Brain microvascular endothelial cell (primary cell): Measurements from ENCODE around the gene GJC1.

Source experiments
- DNase-seq: peaks from one replicate; pipeline ENCODE4 v3.0.0-alpha.2; 2020
- H3K27ac ChIP-seq: fragments of 250-450 bp; sonication (Bioruptor Pico); 2 replicates; pipeline ENCODE4 v1.5.1; 2020; ENCODE audit warnings: mild to moderate bottlenecking, moderate library complexity
- H3K27me3 ChIP-seq: fragments of 250-450 bp; sonication (Bioruptor Pico); replicated peaks from 2 replicates; pipeline ENCODE4 v1.5.1; 2020; ENCODE audit warnings: mild to moderate bottlenecking
- H3K36me3 ChIP-seq: fragments of 250-450 bp; sonication (Bioruptor Pico); replicated peaks from 2 replicates; pipeline ENCODE4 v1.5.1; 2020; ENCODE audit warnings: mild to moderate bottlenecking
- H3K4me3 ChIP-seq: 2 replicates; pipeline ENCODE4 v1.5.1; 2011; ENCODE audit warnings: low read depth, mild to moderate bottlenecking, control low read depth, low read length, moderate library complexity
- in situ Hi-C: cut with HindIII; loops from 2 replicates; pipeline ENCODE4 v1.10.0; 2017; ENCODE audit warnings: low sequenced_read_pairs, low pct_ligation_motif_present
- TF ChIP-seq, protein P1 (sequence below): IDR thresholded peaks from 2 replicates; pipeline ENCODE4 v1.5.1; 2011; ENCODE audit warnings: low read depth, mild to moderate bottlenecking, moderate library complexity, low read length, control low read depth, inconsistent platforms; ENCODE audit errors: missing control alignments

GJC1 gene

DNA sequence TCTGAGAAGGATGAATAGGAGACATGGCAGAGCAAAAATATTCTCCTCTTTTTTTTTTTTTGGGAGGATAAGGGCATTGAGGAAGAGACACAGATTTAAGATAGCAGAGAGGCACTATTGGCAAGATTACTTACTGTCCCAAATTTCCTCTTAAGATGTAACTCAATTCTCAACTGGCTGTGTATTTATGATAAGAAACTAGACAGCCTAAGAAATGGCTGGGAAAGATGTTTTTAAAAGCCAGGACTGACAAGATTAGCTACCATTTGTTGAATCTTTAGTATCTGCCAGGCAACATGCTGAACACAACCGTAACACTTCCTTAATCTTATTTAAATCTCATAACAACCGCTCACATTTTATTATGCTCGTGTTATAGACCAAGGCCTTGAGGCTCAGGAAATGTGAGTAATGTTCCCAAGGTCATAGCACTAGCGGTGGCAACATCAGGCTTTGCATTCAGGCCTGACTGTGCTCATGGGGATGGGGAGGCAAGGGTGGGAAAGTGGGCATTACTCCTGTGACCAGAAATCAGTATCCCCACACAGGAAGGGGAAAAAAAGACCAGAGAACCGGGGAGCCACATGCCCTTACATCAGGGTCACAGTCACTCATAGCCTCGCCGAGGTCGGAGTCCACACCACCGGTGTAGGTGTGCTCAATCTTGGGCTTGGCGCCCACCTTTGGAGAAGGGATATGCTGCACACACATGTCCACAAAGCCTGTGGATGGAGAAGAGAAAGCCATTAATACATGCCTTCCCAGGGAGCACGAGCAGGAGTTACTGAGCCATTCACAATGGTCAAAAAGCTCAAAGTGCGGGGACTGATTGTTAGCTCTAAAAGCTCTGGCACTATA lies 33.2 kb upstream of the GJC1 start:
- TF ChIP-seq, protein P1, sequence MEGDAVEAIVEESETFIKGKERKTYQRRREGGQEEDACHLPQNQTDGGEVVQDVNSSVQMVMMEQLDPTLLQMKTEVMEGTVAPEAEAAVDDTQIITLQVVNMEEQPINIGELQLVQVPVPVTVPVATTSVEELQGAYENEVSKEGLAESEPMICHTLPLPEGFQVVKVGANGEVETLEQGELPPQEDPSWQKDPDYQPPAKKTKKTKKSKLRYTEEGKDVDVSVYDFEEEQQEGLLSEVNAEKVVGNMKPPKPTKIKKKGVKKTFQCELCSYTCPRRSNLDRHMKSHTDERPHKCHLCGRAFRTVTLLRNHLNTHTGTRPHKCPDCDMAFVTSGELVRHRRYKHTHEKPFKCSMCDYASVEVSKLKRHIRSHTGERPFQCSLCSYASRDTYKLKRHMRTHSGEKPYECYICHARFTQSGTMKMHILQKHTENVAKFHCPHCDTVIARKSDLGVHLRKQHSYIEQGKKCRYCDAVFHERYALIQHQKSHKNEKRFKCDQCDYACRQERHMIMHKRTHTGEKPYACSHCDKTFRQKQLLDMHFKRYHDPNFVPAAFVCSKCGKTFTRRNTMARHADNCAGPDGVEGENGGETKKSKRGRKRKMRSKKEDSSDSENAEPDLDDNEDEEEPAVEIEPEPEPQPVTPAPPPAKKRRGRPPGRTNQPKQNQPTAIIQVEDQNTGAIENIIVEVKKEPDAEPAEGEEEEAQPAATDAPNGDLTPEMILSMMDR: no peak
- no peaks in the 10 kb centered on the region for H3K27me3 ChIP-seq
- H3K27ac ChIP-seq: no peak overlapping the region
- in situ Hi-C loops: no loop called here
- H3K4me3 ChIP-seq: no peak overlapping the region
- DNase-seq: no peak
- peaks cover 76% of the 10 kb centered on the region for H3K36me3 ChIP-seq

DNA sequence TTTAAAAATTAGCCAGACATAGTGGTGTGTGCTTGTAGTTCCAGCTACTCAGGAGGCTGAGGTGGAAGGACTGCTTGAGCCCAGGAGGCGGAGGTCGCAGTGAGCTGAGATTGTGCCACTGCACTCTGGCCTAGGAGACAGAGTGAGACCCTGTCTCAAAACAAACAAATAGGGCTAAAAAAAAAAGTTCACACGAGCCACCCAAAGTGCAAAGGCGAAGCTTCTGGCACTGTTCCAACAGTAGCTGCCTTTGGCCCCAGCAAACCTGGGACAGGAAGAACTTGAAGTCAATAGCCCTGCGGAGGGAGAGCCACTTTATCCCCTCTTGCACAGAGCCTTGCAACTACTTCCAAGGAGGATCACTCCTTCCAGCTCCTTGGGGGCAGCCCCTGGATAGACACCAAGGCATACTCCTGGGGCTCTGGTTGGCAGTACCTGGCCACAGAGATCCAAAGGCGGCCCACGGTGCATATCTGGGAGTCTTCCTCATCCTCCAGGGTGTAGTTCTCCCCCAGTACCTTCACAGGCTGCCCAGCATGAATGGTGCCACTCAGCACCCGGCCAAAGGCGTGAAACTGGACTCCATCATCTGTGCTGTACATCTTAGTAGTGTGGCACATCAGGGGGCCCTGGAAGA lies 32.3 kb upstream of the GJC1 start:
- Histone ChIP-seq H3K4me3 (no peak overlapping the region), H3K27me3 (no peaks in the 10 kb centered on the region), H3K36me3 (peaks cover 76% of the 10 kb centered on the region), H3K27ac (no peak overlapping the region)
- in situ Hi-C loops: no loop called here
- TF ChIP-seq, protein P1: no peak
- DNase-seq: no peak

DNA sequence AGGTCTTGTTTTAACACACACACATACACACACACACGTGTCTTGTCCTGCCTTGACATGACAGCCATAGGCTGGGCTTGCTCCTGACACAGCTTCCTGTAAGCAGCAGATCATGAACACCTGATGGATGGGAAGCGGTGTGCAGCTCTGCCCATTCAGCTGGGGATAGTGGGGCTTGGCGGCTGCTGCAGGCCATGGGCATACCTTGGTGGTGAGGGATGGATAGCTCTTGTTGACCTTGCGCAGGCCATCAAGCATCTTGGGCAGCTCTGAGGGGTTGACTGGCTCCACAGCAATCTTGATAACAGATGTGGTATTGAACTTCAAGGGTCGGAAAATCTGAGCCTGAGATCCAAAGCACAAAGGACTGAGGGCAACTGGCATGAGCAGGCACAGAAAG lies 29.6 kb upstream of the GJC1 start:
- Histone ChIP-seq H3K36me3 (peaks cover 79% of the 10 kb centered on the region), H3K4me3 (no peak overlapping the region), H3K27me3 (no peaks in the 10 kb centered on the region), H3K27ac (no peak overlapping the region)
- TF ChIP-seq, protein P1: no peak
- in situ Hi-C loops: no loop called here
- no peak for DNase-seq

DNA sequence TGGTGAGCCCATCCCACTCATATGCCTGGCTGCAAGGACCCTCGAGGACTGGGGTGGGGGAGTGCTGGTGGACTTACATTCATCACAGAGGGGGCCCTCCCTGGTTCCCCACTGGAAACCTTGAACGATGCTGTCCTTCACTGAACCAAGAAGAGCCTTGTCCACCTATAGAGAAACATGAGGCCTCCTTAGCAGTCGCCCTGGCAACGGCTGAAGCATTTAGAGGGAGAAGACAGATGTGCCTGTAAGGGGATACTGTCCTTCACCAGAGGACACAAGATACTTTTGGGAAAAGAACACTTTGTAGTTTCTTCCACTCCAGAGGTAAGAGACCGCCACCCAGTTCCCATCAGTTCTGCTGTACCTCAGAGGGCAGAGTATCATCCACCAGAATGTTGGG lies 24.1 kb upstream of the GJC1 start:
- no peak overlapping the region for H3K4me3 ChIP-seq
- in situ Hi-C loops: no loop called here
- no peaks in the 10 kb centered on the region for H3K27me3 ChIP-seq
- no peak overlapping the region for H3K27ac ChIP-seq
- no peak for DNase-seq
- TF ChIP-seq, protein P1: no peak
- H3K36me3 ChIP-seq: peaks cover 75% of the 10 kb centered on the region

DNA sequence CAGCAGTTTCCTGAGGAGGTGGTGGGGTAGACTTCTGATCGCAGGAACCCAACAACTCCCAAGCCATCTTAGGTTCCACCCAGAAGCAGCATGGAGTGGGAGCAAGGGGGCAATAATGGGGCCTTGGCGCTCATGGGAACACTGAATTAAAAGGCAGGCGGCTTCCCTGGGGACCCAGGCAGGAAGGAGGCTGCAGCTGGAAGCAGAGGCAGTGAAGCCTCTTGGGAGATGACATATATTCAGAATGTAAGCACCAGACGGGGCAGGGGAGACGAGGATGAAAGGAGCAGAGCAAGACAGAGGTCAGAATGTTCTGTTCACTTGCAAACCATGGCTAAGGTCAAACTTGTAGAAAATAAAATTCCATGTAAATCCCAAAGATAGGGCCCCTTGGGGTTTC lies 20.5 kb upstream of the GJC1 start:
- in situ Hi-C loops: no loop called here
- peaks cover 48% of the 10 kb centered on the region for H3K36me3 ChIP-seq
- no peak for DNase-seq
- H3K27me3 ChIP-seq: no peaks in the 10 kb centered on the region
- TF ChIP-seq, protein P1: no peak
- no peak overlapping the region for H3K27ac ChIP-seq
- no peak overlapping the region for H3K4me3 ChIP-seq
